Measurements from ENCODE around the gene PCID2.
"Not testable (repeated sequence)": the region's sequence is repeated elsewhere in the genome, so short reads cannot be mapped to it uniquely, and the experiment has no call there.

Gene PCID2

DNA sequence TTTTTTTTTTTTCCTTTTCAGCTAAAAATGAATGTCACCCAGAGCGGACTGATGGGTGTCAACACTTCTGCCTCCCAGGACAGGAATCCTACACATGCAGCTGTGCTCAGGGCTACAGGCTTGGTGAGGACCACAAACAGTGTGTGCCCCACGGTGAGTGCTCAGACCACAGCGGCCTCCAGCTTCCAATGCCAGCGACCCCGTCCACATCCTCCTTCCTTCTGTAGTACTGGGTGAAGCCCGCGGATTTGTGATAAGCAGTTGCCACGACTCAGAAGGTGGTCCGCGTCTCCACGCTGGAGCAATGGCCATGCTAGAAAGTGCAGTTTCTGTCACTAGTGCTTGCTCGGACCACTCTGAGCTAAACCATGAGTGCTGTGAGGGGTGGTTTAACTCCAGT is 44.0 kb downstream of the PCID2 start:
- DNase-seq (ENCODE audit: low spot score), result no peak

DNA sequence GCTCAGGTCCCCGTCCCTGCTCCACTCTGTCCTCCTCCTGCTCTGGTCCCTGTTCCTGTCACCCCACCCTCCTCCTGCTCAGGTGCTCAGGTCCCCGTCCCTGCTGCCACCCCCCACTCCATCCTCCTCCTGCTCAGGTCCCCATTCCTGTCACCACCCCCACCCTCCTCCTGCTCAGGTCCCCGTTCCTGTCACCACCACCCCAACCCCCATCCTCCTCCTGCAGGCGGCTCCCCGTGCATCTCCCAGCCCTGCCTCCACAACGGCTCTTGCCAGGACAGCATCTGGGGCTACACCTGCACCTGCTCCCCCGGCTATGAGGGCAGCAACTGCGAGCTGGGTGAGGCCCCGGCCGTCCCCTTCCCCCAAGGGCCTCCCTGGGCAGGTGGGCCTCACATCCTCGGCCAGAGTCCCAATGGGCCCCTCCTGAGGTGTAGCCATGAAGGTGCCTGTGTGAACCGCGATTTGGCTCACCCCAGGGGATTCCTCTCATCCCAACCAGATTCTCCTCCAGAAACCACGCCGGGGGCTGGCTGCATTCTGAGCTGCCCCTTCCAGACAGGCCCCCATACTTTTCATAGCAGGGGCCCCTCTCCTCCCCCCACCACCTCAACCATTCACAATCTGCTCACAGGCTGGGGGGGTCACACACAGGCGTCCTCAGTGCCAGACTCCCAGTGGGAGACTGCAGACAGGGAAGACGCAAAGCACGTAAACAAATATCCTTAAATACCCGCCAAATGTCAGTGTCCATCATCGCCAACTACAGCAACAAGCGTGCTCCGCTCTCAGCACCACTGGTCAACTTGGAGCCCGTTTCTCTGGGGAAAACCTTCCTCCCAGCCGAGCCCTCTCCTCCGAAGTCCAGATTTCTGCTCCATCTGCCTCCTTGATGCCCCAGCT is 45.4 kb downstream of the PCID2 start:
- no peak for DNase-seq (ENCODE audit: low spot score)

DNA sequence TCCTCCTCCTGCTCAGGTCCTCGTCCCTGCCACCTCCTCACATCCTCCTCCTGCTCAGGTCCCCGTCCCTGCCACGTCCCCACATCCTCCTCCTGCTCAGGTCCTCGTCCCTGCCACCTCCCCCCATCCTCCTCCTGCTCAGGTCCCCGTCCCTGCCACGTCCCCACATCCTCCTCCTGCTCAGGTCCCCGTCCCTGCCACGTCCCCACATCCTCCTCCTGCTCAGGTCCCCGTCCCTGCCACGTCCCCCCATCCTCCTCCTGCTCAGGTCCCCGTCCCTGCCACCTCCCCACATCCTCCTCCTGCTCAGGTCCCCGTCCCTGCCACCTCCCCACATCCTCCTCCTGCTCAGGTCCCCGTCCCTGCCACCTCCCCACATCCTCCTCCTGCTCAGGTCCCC is 46.5 kb downstream of the PCID2 start:
- DNase-seq (ENCODE audit: low spot score), result not testable (repeated sequence)

DNA sequence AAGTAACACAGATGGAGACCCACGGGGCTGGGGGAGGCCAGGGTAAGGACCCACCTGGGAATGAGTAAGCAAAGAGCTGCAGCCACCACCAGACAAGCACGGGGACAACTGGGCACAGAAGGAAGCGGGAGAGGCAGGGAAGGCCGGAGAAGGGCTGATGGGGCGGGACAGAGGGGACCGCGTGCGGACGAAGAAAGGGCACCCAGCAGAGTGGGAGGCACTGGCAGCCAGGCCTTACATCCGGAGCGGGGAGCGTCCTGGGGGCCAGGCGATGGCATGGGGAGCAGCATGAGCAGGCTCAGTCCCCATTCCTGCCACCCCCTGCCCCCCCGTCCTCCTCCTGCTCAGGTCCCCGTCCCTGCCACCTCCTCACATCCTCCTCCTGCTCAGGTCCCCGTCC is 47.0 kb downstream of the PCID2 start:
- no peak for DNase-seq (ENCODE audit: low spot score)

DNA sequence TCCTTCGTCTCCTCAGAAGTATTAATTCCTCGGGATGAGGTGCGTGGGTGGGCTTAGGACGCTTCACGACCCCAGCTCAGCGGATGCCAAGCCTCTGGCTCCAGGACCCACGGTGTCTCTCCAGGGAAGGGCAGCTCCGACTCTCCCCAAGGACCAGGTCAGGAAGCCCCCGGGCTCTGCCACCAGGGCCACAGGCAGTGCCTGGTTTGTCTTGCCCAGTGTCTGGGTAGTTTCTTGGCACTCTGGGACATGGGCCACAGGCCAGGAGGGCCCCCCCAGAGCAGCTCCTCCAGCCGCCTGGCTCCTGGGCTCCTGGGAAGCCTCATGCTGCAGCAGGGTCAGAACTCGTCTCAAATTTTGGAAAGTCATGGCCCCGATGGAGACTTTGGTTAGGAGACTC is 47.5 kb downstream of the PCID2 start:
- DNase-seq (ENCODE audit: low spot score), result no peak

DNA sequence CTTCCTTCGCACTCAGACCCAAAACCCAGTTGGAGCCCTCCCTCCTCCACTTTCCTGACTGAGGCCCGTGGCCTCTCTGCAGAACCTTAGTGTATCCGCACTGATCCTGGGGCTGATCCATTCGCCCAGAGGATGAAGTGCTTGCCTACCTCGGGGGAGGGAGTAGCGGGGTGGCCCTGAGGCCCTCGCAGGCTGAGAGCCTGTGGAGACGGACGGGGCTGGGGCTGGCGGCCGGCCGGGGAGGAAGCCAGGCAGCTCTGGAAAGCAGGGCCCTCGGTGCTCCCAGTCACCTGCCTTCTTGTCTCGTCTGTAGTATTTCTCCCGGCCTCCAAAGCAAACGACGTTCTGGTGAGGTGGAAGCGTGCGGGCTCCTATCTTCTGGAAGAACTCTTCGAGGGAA is 48.8 kb downstream of the PCID2 start:
- DNase-seq (ENCODE audit: low spot score), result no peak

DNA sequence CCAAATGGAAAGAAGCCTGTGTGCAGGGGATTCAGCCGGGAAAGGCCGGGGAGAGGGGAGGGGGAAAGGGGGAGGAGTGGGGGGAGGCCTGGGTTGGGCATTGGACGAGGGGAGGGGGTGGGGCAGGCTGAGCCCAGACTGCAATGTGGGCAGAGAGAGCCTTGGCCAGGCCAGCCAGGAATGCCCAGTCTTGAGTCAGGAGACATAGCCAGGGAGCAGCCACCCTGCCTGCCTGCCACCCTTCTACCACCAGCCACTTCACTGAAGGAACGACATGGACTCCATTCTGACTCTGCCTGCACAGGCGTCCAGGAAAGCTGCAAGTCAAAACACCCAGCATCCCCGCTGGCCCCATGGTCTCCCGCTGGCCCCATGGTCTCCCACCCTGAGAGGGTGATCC is 49.5 kb downstream of the PCID2 start:
- DNase-seq (ENCODE audit: low spot score), result no peak

DNA sequence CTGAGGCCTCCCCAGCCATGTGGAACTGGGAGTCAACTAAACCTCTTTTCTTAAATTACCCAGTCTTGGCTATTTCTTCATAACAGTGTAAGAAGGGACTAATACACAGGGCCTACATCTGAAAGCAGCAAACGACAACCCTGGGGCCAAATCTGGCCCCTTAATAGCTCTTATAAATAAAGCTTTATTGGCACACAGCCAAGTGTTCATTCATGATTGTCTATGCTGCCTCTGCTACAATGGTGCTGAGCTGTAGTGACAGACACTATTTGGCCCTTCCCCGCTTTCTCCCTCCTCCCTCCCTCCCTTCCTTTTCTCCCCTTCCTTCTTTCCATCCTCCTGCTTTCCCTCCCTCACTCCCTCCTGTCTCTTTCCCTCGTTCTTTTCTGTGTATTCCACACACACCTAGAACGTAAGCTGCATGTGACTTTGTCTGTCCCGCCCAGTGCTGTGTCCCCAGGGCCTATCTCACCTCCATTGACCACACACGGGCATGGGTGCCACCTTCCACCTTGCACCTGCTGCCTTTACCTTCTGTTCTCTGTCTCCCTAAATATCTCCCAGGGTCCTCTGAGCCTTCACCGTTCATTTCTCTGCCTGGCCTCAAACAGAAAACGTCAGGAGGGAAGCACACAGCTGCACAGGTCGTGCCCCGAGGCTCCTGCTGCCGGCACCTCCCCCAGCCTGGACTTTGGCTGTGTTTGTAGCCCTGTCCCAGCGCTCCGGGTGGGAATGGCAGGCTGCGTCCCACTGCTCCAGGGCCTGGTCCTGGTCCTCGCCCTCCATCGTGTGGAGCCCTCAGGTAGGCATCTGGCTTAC is 50.3 kb downstream of the PCID2 start, which contains the start of gene PROZ:
Gene PROZ, plus strand, starts transcription at position 720 of the 819 bp plus-strand sequence. Its CDS starts 13 bp downstream, at position 733.
- no peak for DNase-seq (ENCODE audit: low spot score)

DNA sequence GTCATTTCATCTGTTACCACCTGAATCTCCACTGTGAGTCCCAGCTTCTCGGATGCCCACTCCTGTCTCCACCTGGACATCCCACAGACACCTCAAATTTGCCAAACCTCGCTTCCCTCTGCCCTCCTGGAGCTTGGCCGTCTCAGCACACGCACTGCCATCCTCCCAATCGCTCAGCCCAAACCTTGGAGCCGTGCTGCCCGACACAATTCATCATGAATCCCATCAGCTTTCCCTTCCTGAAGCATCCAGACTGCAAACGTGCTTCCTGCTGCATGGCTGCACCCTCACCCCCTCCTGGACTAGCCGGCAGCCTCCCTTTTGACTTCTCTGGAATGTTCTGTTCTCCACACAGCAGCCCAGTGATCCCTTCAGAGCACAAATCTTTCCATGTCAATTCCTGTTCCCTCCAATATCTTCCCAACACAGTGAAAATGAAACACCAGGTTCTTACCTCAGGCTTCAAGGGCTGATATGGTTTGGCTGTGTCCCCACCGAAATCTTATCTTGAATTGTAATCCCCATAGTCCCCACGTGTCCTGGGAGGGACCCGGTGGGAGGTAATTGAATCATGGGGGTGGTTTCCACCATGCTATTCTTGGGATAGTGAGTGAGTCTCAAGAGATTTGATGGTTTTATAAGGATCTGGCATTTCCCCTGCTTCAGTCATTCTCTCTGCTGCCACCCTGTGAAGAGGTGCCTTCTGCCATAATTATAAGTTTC is 51.1 kb downstream of the PCID2 start:
- no peak for DNase-seq (ENCODE audit: low spot score)

DNA sequence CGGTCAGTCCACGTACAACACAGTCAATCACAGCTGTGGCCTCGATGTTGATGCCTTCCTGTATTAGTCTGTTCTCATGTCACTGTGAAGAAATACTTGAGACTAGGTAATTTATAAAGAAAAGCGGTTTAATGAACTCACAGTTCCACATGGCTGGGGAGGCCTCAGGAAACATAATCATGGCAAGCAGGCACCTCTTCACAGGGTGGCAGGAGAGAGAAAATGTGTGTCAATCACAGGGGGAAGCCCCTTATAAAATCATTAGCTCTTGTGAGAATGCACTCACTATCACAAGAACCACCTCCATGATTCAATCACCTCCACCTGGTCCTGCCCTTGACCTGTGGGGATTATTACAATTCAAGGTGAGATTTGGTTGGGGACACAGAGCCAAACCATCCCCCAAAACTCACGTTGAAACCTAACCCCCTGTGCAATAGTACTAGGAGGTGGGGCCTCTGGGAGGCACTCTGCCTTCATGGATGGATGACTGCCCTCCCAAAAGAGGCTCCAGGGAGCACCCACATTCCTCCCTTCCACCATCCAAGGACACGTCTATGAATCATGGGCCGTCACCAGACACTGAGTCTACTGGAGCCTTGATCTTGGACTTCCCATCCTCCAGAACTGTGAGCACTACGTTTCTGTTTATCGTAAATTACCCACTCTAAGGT is 52.4 kb downstream of the PCID2 start:
- no peak for DNase-seq (ENCODE audit: low spot score)

DNA sequence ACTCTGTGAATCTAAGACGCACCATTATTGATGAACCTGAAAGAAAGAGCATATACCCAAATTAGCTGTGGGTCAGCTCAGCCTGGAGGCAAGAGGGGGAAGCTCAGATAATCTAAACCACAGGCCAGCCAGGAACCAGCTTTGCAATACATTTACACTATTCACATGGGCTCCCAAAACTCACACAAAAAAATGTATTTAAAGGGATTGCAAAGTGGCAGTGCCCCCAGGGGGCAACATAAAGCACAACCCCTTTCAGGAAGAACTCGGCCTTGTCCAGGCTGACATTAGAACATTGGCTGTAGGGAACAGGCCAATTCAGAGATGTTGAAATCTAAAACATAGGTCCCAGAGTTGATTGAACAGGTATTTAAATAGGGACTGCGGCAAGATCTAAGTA is 53.3 kb downstream of the PCID2 start:
- DNase-seq (ENCODE audit: low spot score), result no peak

DNA sequence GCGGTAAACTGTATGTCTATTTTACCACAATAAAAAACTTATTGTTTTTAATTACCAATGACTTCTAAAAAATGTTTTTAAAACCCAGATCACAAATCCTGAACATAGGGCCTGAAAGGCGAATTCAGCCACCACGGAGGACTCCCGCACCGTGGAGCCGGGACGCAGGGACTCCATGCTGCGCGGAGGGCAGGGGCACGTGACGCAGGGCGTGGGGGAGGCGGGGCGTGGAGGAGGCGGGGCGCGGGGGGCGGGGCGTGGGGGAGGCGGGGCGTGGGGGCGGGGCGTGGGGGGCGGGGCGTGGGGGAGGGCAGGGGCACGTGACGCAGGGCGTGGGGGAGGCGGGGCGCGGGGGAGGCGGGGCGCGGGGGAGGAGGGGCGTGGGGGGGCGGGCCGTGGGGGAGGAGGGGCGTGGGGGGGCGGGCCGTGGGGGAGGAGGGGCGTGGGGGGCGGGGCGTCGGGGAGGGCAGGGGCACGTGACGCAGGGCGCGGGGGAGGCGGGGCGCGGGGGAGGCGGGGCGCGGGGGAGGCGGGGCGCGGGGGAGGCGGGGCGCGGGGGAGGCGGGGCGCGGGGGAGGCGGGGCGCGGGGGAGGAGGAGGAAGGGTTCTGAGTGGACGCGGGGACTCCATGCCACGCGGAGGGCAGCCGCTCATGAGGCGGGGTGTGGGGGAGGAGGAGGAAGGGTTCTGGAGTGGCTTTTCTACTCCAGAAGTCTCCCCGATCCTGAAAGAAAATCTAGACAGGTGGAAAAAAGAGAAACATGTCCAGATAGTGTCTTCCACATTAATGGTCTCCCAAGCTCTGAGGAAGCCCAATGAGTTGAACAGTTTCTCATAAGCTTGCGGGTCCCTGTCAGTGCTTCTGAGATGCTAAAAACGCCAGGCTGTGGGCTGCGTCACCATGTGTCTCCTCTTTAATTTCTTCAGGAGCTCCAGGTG is 54.4 kb downstream of the PCID2 start:
- peak; percentile 90 for DNase-seq (ENCODE audit: low spot score)

DNA sequence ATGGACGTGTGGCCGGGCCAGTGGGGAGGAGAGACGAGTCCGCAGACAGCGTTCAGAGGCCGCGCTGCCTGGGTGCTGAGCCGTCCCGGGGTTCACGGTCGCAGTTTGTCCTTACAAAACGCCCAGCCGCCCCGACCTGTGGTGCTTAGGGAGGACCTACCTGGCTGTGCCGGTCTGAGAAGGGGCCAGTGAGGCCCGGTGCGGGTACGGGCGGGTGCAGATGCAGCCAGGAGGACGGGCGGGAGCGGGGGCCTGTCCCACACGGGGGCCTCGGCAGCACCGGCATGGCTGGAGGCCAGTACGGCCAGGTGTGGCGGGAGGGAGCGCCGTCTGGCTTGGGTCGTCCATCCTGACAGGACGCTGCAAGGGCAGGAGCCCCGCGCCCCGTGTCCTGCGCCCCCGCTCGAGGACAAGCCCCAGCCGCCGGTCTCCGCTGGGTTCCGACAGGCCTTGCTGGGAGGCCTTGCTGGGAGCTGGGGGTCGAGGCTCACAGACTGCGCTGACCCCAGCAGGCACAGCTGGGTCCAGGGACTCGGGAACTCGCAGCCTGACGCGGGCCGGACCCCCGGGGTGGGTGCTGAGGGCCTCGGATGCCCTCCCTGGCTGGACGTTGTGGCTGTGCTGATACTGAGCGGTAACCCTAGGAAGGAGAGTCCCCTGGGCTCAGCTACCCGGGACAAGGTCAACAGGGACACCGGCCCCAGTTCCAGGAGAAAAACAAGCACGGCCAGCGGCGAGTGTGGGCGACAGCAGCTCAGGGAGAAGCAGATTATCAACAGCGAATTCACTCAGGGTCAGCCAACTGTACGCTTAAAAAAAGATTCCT is 55.3 kb downstream of the PCID2 start:
- DNase-seq (ENCODE audit: low spot score), result peak; percentile 60

DNA sequence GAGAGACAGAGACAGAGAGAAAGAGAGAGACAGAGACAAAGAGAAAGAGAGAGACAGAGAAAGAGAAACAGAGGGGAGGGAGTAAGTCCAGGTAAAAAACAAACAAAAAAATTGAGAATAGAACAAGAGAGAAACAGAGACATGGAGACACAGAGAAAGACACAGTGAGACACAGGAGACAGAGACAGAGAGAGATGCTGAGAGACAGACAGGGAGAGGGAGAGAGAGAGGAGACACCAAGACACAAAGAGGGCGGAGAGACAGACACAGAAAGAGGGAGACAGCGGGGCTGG is 55.8 kb downstream of the PCID2 start:
- no peak for DNase-seq (ENCODE audit: low spot score)

DNA sequence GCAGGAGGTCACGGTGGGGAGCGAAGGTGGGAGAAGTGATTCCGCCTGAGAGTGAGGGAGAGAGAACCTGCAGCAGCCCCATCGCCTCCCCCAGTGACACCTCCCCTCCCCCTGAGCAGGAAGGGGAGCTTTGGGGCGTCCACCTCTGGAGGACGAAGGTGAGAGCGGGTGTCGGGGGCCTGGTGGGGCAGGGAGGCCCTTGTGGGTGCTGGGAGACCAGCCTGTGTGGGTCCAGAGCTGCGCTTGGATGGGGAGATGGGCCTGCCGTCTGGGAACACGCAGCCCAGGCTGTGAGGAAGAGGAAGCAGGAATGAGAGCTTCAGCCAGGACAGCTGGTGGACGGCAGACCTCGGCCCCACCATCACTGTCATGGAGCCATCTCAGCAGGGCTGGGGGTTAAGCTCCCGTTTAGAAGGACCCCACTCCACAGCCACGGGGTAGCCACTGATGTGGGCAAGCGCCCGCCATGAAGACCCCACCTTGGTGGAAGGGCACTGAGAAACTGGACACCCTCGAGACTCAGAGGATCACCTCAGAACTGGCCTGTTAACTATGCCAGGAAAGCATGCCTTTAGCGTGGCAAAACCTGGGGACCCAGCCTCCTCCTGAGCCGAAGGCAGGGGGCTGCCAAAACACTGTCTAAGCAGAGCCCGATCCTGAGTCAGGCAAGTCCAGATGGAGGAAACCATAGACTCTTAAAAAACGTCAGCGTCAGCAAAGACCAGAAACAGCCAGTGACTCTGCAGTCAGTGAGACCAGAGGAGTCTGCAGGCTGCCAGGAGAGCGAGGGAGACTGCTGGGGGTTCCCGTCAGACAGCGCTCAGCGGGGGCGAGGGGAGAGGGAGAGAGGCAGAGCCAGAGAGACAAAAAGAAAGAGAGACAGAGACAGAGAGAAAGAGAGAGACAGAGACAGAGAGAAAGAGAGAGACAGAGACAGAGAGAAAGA is 56.5 kb downstream of the PCID2 start:
- DNase-seq (ENCODE audit: low spot score), result peak; percentile 35

DNA sequence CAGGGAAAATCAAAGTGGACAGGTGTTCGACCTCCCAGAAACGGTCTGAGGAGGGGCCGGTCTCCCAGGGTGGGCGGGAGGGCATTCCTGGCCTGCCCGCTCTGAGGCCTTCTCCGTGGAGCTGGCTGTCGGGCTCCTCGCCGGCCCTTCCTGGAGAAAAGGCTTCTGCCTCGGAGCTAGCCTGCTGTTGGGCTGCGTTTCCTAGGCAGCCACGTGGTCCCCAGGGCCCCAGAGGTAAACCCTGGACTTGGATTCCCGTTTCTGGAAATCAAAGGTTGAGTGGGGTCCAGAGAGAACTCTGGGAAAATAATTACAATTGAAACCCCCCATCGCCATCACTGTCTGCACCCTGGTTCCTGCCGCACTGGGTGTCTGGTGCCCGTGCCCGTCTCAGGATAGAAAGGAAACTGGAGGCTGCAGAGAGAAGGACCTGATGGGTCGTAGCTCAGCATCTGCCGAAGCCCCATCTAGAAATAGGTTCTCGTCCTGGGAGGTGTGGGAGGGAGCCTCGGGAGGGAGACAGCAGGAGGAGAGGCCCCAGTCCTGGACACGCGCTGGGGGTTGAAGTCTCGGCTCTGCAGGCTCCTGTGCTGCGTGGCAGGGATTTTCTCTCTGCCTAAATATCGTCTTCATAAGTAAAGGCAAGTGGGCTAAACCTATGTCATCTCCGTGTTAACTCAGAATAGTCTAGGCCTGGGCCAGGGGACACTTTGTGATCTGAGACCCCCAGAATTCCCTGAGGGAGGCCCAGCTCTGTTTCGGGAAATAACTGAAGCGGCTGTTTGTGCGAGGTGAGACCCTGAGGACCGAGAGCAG is 57.7 kb downstream of the PCID2 start:
- no peak for DNase-seq (ENCODE audit: low spot score)

DNA sequence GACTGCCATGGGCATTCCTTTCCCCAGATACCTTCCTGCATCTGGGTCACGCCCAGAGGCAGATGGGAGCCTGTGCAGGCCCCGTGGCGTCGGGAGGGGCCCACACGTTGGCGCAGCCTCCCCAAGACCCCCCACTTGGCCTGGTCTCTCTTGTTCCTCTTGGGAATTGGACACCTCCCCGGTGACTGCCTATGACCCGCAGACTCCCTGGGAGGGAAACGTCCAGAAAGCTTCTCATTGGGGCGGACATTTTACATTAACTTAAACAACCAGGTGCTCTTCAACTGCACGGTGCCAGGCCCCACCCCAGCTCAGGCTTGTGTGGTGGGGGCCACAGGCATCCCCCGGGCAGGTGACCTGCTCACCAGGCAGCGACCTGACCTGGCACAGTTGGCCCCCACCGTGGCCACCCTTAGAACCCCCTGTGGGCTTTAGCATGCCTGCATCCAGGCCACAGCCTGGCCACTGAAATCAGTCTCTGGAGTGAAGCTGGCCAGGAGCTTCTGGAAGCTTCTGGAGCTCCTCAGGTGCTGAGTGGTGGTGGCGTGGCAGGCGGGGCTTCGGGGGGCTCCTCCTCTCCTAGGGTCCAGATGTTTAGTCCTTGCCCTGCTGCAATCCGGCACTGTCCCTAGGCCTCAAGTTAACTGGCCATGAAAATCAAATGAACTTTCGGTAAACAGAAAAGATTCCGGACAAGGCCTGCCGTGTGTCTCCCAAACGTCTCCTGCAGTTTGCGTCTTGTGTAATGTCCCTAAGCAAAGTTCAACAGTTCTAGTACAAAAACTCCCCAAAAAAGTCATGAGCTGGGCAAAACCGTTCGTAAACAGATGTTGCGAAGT is 58.5 kb downstream of the PCID2 start:
- no peak for DNase-seq (ENCODE audit: low spot score)

Data from Ammon's horn (tissue), 1 donor.